Gastroesophageal sphincter (tissue), 3 donors: ENCODE measurements around the gene RTL10.

ENCODE experiments used
- CTCF ChIP-seq, 4 experiments: fragments of 200-600 bp in 2 of 4; fragments of 450-650 bp in 2 of 4; sonication (generic) in 1 of 4; IDR thresholded peaks; one replicate each; pipeline ENCODE4 v1.5.1; 2017 to 2019; ENCODE audit warnings: antibody characterized with exemption in 4 of 4, mild to moderate bottlenecking in 2 of 4, moderate library complexity in 2 of 4
- POLR2A ChIP-seq, 2 donors: fragments of 450-650 bp; IDR thresholded peaks; one replicate each; pipeline ENCODE4 v1.6.1; 2017; ENCODE audit warnings: antibody characterized with exemption in 2 of 2, mild to moderate bottlenecking in 2 of 2, moderate library complexity in 1 of 2
- POLR2AphosphoS5 ChIP-seq: sonication (generic); formaldehyde crosslinking; IDR thresholded peaks from one replicate; pipeline ENCODE4 v1.6.1; 2017; ENCODE audit warnings: antibody characterized with exemption

GRCh38 chr22:19810381-19811201 is 44.1 kb downstream of the RTL10 start:
- TF ChIP-seq CTCF (IDR thresholded peaks at IDR 0.05) (no peak), POLR2AphosphoS5 (no peak), POLR2A (IDR thresholded peaks at IDR 0.05) (no peak)
